D721Med (cell line): ENCODE results near the gene ZNF606.

Source experiments
- DNase-seq: peaks from one replicate; pipeline ENCODE4 v3.0.0; 2011; ENCODE audit warnings: low spot score; ENCODE audit not compliant: insufficient read length
- FAIRE-seq: peaks from 2 replicates; lab custom pipeline; 2011; peaks lifted over from hg19 to GRCh38; lab: Jason Lieb, UNC
- TF ChIP-seq, protein P1 (sequence below): IDR thresholded peaks from 2 replicates; pipeline ENCODE4 v1.5.1; 2012; ENCODE audit warnings: mild to moderate bottlenecking, control low read depth; ENCODE audit not compliant: insufficient read depth; ENCODE audit errors: missing control alignments

Gene ZNF606

DNA sequence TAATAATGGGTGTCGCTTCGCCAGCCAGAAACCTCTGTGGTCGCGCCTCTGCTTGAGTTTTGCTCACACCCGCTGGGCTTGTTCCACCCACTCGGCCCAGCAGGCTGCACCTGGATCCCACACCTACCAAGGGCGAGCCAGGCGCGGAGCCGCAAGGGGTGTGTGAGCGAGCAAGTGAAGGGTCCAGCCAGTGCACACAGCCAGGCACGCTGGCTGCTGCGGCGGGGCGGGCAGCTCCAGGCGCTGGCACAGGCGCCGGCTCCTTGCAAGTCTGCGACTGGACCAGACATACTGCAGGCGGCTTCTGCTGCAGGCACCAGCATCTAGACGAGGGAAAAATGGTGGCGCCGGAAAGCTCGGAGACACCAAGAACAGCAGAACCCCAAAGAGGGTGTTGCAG lies 53.3 kb downstream of the ZNF606 start:
- DNase-seq (no peak), FAIRE-seq (no peak)
- TF ChIP-seq, protein P1, sequence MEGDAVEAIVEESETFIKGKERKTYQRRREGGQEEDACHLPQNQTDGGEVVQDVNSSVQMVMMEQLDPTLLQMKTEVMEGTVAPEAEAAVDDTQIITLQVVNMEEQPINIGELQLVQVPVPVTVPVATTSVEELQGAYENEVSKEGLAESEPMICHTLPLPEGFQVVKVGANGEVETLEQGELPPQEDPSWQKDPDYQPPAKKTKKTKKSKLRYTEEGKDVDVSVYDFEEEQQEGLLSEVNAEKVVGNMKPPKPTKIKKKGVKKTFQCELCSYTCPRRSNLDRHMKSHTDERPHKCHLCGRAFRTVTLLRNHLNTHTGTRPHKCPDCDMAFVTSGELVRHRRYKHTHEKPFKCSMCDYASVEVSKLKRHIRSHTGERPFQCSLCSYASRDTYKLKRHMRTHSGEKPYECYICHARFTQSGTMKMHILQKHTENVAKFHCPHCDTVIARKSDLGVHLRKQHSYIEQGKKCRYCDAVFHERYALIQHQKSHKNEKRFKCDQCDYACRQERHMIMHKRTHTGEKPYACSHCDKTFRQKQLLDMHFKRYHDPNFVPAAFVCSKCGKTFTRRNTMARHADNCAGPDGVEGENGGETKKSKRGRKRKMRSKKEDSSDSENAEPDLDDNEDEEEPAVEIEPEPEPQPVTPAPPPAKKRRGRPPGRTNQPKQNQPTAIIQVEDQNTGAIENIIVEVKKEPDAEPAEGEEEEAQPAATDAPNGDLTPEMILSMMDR, result no peak

DNA sequence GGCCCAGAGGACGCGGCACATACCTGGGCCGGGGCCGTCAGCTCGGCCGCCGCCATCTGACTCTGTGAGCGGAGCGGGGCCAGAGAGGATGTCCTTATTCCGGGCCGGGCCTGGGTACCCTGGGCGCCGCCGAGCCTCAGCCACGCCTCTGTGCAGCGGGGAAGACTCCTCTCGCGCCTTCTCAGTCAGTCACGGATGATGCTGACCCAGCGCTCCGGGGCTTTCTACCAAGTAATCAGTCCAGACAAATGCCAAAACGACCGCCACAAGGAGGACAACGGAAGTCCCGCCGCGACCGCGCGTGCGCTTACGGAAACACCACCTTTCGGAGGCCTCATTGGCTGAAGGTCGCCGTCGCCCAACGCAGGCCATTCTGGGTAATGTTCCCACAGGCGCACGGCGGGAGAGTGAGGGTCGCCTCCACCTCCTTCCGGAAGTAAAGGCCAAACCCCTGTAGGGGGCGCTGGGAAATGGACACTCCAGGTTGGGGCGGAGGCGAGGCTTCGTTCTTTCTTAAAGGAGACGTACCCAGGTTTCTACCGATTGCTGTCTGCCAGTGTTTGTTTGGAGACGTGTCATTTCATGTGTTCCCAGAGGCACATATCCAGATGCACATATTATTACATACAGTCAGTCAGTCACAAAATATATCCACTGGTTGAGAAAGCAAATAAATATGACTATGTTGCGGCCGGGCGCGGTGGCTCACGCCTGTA lies 55.0 kb downstream of the ZNF606 start, which contains the start of gene ZNF256:
TSS of gene ZNF256 (minus strand) at position 288 of the 716 bp plus-strand sequence. CDS start at position 56, 232 bp downstream.
- TF ChIP-seq, protein P1, result peak; percentile 54
- no peak for FAIRE-seq
- DNase-seq, result peak; percentile 84

DNA sequence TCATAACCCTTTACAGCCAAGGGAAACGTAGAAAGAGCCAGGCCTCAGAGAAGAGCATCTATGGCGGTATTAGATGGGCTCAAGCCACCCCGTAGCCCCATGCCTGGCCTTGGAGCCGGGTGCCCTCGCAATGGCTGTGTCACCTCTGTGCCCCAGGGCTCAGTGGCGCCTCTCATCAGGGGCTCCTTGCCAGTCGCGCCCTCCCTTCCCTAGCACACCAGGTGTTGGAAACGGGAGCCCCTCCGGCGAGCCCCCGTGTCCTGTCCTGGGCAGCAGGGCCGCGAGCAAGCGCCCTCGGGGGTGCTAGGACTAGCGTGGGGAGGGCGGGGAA lies 55.6 kb downstream of the ZNF606 start:
- no peak for FAIRE-seq

DNA sequence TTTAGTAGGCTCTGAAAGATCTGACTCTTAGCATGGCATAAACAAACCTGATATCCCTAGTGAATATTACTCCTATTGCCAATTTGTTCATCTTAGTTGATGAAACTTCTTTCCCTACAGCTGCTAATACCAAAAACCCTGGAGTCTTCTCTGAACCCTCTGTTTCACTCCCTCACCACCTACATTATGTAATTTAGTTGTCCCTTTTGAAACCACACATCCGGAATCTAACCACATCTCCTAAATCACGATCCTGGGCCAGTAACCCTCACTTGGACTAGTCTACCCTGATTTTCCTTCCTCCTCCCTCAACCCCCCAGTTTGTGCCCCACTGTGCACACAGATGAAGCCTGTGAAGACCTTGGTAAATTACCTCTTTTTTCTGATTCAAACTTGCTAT lies 56.3 kb downstream of the ZNF606 start:
- no peak for FAIRE-seq
- TF ChIP-seq, protein P1, result no peak
- DNase-seq, result no peak

More for the DNA sequence above, 55.6 kb downstream of the ZNF606 start:
- no peak for DNase-seq
- TF ChIP-seq, protein P1, result no peak

DNA sequence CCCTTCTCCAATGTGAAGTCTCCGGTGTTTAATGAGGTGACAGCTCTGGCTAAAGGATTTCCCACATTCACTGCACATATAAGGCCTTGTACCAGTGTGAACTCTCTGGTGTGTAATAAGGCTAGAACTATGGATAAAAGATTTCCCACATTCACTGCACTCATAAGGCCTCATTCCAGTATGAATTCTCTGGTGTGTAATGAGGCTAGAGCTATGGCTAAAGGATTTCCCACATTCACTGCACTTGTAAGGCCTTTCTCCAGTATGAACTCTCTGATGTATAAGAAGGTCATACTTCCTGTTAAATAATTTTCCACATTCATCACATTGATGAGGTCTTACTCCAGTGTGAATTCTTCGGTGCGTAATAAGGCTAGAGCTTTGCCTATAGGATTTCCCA lies 61.0 kb downstream of the ZNF606 start:
- TF ChIP-seq, protein P1, result no peak
- DNase-seq, result no peak
- no peak for FAIRE-seq

DNA sequence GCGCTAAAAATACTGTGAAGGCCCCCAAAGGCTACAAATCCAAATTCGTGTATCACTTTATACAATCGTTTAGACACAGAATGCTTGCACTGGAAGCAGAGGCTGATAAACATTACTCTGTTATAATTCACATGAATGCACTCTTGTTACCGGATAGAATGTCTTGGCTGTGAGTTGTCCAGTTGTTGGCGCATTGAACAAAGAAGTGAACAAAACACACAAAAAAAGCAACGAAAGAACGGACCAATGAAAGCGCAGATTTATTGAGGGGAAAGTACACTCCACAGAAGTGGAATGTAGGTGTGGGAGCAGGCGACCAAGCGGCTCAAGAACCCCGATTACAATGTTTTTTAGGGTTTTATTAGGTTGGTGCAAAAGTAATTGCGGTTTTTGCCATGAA lies 66.9 kb downstream of the ZNF606 start:
- DNase-seq (no peak), FAIRE-seq (no peak)
- TF ChIP-seq, protein P1, result no peak
